Astrocyte (in vitro differentiated cells and primary cell): Measurements from ENCODE around the gene OR6S1. TPM values are rescaled to one million over a fixed set of nuclear protein-coding genes. Genes with fewer than 3 reads are reported as not detected.

Experiments used
- DNase-seq: peaks from one replicate; pipeline ENCODE4 v3.0.0-alpha.2; 2010; ENCODE audit warnings: low read depth
- FAIRE-seq: peaks from 2 replicates; lab custom pipeline; 2011; peaks lifted over from hg19 to GRCh38; lab: Jason Lieb, UNC
- H2AFZ ChIP-seq: 2 replicates; pipeline ENCODE4 v1.6.0; 2012; ENCODE audit warnings: low read depth, low read length, inconsistent platforms
- H3K27ac ChIP-seq: 2 replicates; pipeline ENCODE4 v1.5.1; 2011; ENCODE audit warnings: low read depth, low read length, inconsistent platforms
- H3K27me3 ChIP-seq: 2 replicates; pipeline ENCODE4 v1.6.0; 2011; ENCODE audit warnings: low read length, inconsistent platforms; ENCODE audit not compliant: insufficient read depth
- H3K36me3 ChIP-seq: 2 replicates; pipeline ENCODE4 v1.5.1; 2011; ENCODE audit warnings: low read length, inconsistent platforms; ENCODE audit not compliant: insufficient read depth
- H3K4me1 ChIP-seq: 2 replicates; pipeline ENCODE4 v1.5.1; 2011; ENCODE audit warnings: low read length, inconsistent platforms; ENCODE audit not compliant: insufficient read depth
- H3K4me2 ChIP-seq: 2 replicates; pipeline ENCODE4 v1.6.0; 2012; ENCODE audit warnings: low read length, inconsistent platforms
- H3K4me3 ChIP-seq: 2 replicates; pipeline ENCODE4 v1.5.1; 2011; ENCODE audit warnings: low read depth, mild to moderate bottlenecking, low read length, inconsistent platforms; ENCODE audit not compliant: insufficient read depth
- H3K79me2 ChIP-seq: 2 replicates; pipeline ENCODE4 v1.6.0; 2012; ENCODE audit warnings: mild to moderate bottlenecking, low read length, inconsistent platforms; ENCODE audit not compliant: insufficient read depth
- H3K9ac ChIP-seq: 2 replicates; pipeline ENCODE4 v1.6.0; 2012; ENCODE audit warnings: mild to moderate bottlenecking, low read length, inconsistent platforms
- H3K9me3 ChIP-seq: 2 replicates; pipeline ENCODE4 v1.5.1; 2012; ENCODE audit warnings: low read depth, mild to moderate bottlenecking, low read length, inconsistent platforms; ENCODE audit not compliant: insufficient read depth
- H4K20me1 ChIP-seq: 2 replicates; pipeline ENCODE4 v1.6.0; 2012; ENCODE audit warnings: low read length, inconsistent platforms; ENCODE audit not compliant: insufficient read depth
- H3K27ac Mint-ChIP-seq: one replicate; pipeline ENCODE4 v1.8.0; 2021; ENCODE audit warnings: mild to moderate bottlenecking, mixed read lengths; ENCODE audit not compliant: unreplicated experiment
- H3K27me3 Mint-ChIP-seq: one replicate; pipeline ENCODE4 v1.8.0; 2021; ENCODE audit warnings: low read depth, mixed read lengths; ENCODE audit not compliant: unreplicated experiment
- H3K36me3 Mint-ChIP-seq: one replicate; pipeline ENCODE4 v1.8.0; 2021; ENCODE audit warnings: low read depth, mixed read lengths; ENCODE audit not compliant: unreplicated experiment
- H3K4me1 Mint-ChIP-seq: one replicate; pipeline ENCODE4 v1.8.0; 2021; ENCODE audit warnings: low read depth, mixed read lengths; ENCODE audit not compliant: unreplicated experiment
- H3K4me3 Mint-ChIP-seq: one replicate; pipeline ENCODE4 v1.8.0; 2021; ENCODE audit warnings: mild to moderate bottlenecking, moderate library complexity, mixed read lengths; ENCODE audit not compliant: unreplicated experiment
- H3K9me3 Mint-ChIP-seq: one replicate; pipeline ENCODE4 v1.8.0; 2021; ENCODE audit warnings: mild to moderate bottlenecking, mixed read lengths; ENCODE audit not compliant: unreplicated experiment
- CTCF ChIP-seq: IDR thresholded peaks from 2 replicates; pipeline ENCODE4 v1.5.1; 2011; ENCODE audit warnings: low read depth, mild to moderate bottlenecking, inconsistent platforms, low read length, moderate library complexity; ENCODE audit not compliant: insufficient read depth
- EZH2 ChIP-seq: IDR thresholded peaks from 2 replicates; pipeline ENCODE4 v1.6.1; 2012; ENCODE audit warnings: mild to moderate bottlenecking, low read length, inconsistent platforms; ENCODE audit not compliant: insufficient read depth
- total RNA-seq: library from RNA; stranded (reverse); gene quantifications from 2 replicates; pipeline ENCODE4 v1.2.1, GENCODE V29; 2021

OR6S1 gene
- total RNA-seq, 1 donor from 2014 or later, result not detected

GRCh38 chr14:20603813-20604690 is 37.4 kb downstream of the OR6S1 start:
- H3K36me3 ChIP-seq, result no peaks in the 10 kb centered on the region
- no peak overlapping the region for H3K9ac ChIP-seq
- H2AFZ ChIP-seq, result no peak overlapping the region
- no peak overlapping the region for H3K4me3 ChIP-seq
- no peak overlapping the region for H3K27ac ChIP-seq
- H3K4me3 Mint-ChIP-seq, result no peak overlapping the region
- DNase-seq (no peak), FAIRE-seq (no peak)
- no peaks in the 10 kb centered on the region for H4K20me1 ChIP-seq
- no peaks in the 10 kb centered on the region for H3K36me3 Mint-ChIP-seq
- H3K27me3 Mint-ChIP-seq, result peaks cover 7% of the 10 kb centered on the region
- no peaks in the 10 kb centered on the region for H3K9me3 Mint-ChIP-seq
- H3K27ac Mint-ChIP-seq, result no peak overlapping the region
- no peak overlapping the region for H3K4me2 ChIP-seq
- H3K4me1 Mint-ChIP-seq, result no peaks in the 10 kb centered on the region
- no peaks in the 10 kb centered on the region for H3K27me3 ChIP-seq
- no peaks in the 10 kb centered on the region for H3K79me2 ChIP-seq
- no peaks in the 10 kb centered on the region for H3K9me3 ChIP-seq
- no peaks in the 10 kb centered on the region for H3K4me1 ChIP-seq
- TF ChIP-seq CTCF, result no peak
- TF ChIP-seq EZH2, result no peak

DNA sequence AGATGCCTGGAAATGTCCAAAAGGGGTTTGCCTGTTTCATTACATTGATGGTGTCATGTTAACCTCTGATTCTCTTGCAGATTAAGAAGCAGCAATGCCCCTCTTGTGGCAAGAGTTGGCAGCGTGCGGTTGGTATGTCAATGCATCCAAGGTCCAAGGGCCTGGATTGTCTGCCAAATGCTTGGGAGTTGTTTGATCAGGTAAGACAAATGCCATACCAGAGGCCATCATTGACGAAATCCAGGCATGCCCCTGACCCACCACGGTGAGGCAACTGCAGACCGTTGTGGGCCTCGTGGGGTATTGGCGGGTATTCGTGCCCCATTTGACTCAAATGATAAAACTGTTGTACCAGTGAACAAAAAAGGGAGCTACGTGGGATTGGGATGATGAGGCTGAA is 38.9 kb downstream of the OR6S1 start:
- Mint-ChIP-seq H3K27me3 (peaks cover 7% of the 10 kb centered on the region), H3K36me3 (no peaks in the 10 kb centered on the region), H3K9me3 (no peaks in the 10 kb centered on the region), H3K4me3 (peak overlapping the region; percentile 23), H3K4me1 (no peaks in the 10 kb centered on the region), H3K27ac (no peak overlapping the region)
- no peaks in the 10 kb centered on the region for H4K20me1 ChIP-seq
- H3K4me3 ChIP-seq, result no peak overlapping the region
- no peak overlapping the region for H3K27ac ChIP-seq
- H3K4me2 ChIP-seq, result no peak overlapping the region
- H3K9me3 ChIP-seq, result no peaks in the 10 kb centered on the region
- no peaks in the 10 kb centered on the region for H3K79me2 ChIP-seq
- H3K36me3 ChIP-seq, result no peaks in the 10 kb centered on the region
- TF ChIP-seq CTCF (no peak), EZH2 (no peak)
- H3K27me3 ChIP-seq, result no peaks in the 10 kb centered on the region
- H3K9ac ChIP-seq, result no peak overlapping the region
- DNase-seq (no peak), FAIRE-seq (no peak)
- H2AFZ ChIP-seq, result no peak overlapping the region
- no peaks in the 10 kb centered on the region for H3K4me1 ChIP-seq

- Histone ChIP-seq H3K9me3 (no peaks in the 10 kb centered on the region), H3K4me2 (no peak overlapping the region), H2AFZ (no peak overlapping the region), H3K27me3 (no peaks in the 10 kb centered on the region), H3K79me2 (no peaks in the 10 kb centered on the region), H3K4me3 (no peak overlapping the region), H3K4me1 (no peaks in the 10 kb centered on the region), H3K9ac (no peak overlapping the region), H3K27ac (no peak overlapping the region), H4K20me1 (no peaks in the 10 kb centered on the region), H3K36me3 (no peaks in the 10 kb centered on the region)
- H3K27ac Mint-ChIP-seq, result no peak overlapping the region
- no peak for TF ChIP-seq CTCF
- TF ChIP-seq EZH2, result no peak
- no peaks in the 10 kb centered on the region for H3K9me3 Mint-ChIP-seq
- no peaks in the 10 kb centered on the region for H3K4me1 Mint-ChIP-seq
- H3K4me3 Mint-ChIP-seq, result no peak overlapping the region
- DNase-seq (no peak), FAIRE-seq (no peak)
- H3K27me3 Mint-ChIP-seq, result peaks cover 7% of the 10 kb centered on the region
- H3K36me3 Mint-ChIP-seq, result peaks cover 2% of the 10 kb centered on the region
These were observed 40.0 kb downstream of the OR6S1 start for GRCh38 chr14:20601522-20601921.
